SK-N-SH (cell line): ENCODE data around the gene JAKMIP1. TPM values are rescaled to one million over a fixed set of nuclear protein-coding genes. Genes with fewer than 3 reads are reported as not detected.

ENCODE experiments used
- CTCF ChIA-PET: fragments of 300-600, 350-600 bp; formaldehyde crosslinking; extraction: SDS; loops from one replicate; lab custom pipeline; 2021; lab: Yijun Ruan, JAX
- POLR2A ChIA-PET: fragments of 350-600 bp; sonication (Branson Sonifier 250); formaldehyde crosslinking; extraction: SDS; loops from one replicate; lab custom pipeline; 2020; ENCODE audit warnings: antibody characterized with exemption, inconsistent platforms; lab: Yijun Ruan, JAX
- DNase-seq: peaks from one replicate; pipeline ENCODE4 v3.0.0; 2012
- H2AFZ ChIP-seq: fragments of 200-600 bp; sonication (generic); 2 replicates; pipeline ENCODE4 v1.8.1; 2016; ENCODE audit warnings: antibody characterized with exemption, mild to moderate bottlenecking, low read depth
- H3F3A ChIP-seq: fragments of 200-600 bp; sonication (generic); replicated peaks from 2 replicates; pipeline ENCODE3; 2016; ENCODE audit warnings: antibody characterized with exemption, mild to moderate bottlenecking; ENCODE audit not compliant: insufficient read depth
- H3K27ac ChIP-seq, 2 experiments: fragments of 200-500 bp in 1 of 2; fragments of 200-600 bp in 1 of 2; sonication (Bioruptor generic) in 1 of 2; sonication (generic), shearing (Covaris generic) in 1 of 2; 2 replicates each; pipeline versions ENCODE4 v1.5.1 to v1.6.1; 2014 to 2016; ENCODE audit warnings: low read depth in 2 of 2, inconsistent platforms in 1 of 2, low read length in 1 of 2, mild to moderate bottlenecking in 1 of 2, mixed read lengths in 1 of 2
- H3K27me3 ChIP-seq: fragments of 200-600 bp; sonication (generic), shearing (Covaris generic); 2 replicates; pipeline ENCODE4 v1.6.1; 2016; ENCODE audit warnings: mixed run types; ENCODE audit not compliant: insufficient read depth
- H3K36me3 ChIP-seq, 2 experiments: fragments of 200-500 bp in 1 of 2; fragments of 200-600 bp in 1 of 2; sonication (Bioruptor generic) in 1 of 2; sonication (generic) in 1 of 2; replicated peaks in 1 of 2; 2 replicates each; pipeline versions ENCODE3 to v1.5.1; 2014 to 2016; ENCODE audit warnings: low read length in 1 of 2, mild to moderate bottlenecking in 1 of 2; ENCODE audit not compliant: insufficient read depth in 2 of 2, control insufficient read depth in 1 of 2
- H3K4me1 ChIP-seq, 2 experiments: fragments of 200-500 bp in 1 of 2; fragments of 200-600 bp in 1 of 2; sonication (Bioruptor generic) in 1 of 2; sonication (generic), shearing (Covaris generic) in 1 of 2; 2 replicates each; pipeline versions ENCODE4 v1.5.1 to v1.6.1; 2014 to 2016; ENCODE audit warnings: low read depth in 1 of 2, low read length in 1 of 2, mixed run types in 1 of 2; ENCODE audit not compliant: insufficient read depth in 2 of 2, control insufficient read depth in 1 of 2
- H3K4me2 ChIP-seq: fragments of 200-600 bp; sonication (generic), shearing (Covaris generic); 2 replicates; pipeline ENCODE4 v1.6.1; 2017; ENCODE audit warnings: mixed run types
- H3K4me3 ChIP-seq, 2 experiments: fragments of 200-500 bp in 1 of 2; fragments of 200-600 bp in 1 of 2; sonication (Bioruptor generic) in 1 of 2; sonication (generic), shearing (Covaris generic) in 1 of 2; 2 replicates each; pipeline versions ENCODE4 v1.5.1 to v1.8.1; 2014 to 2016; ENCODE audit warnings: low read depth in 2 of 2, inconsistent platforms in 1 of 2, low read length in 1 of 2, mild to moderate bottlenecking in 1 of 2, mixed read lengths in 1 of 2, moderate library complexity in 1 of 2
- H3K79me2 ChIP-seq: fragments of 200-600 bp; sonication (generic); 2 replicates; pipeline ENCODE4 v1.8.1; 2017; ENCODE audit warnings: mild to moderate bottlenecking; ENCODE audit not compliant: insufficient read depth
- H3K9ac ChIP-seq: fragments of 200-600 bp; sonication (generic); 2 replicates; pipeline ENCODE4 v1.6.1; 2017; ENCODE audit warnings: mixed run types
- H3K9me2 ChIP-seq: fragments of 200-600 bp; sonication (generic); 2 replicates; pipeline ENCODE4 v1.6.1; 2017; ENCODE audit warnings: mixed run types
- H3K9me3 ChIP-seq: fragments of 200-600 bp; sonication (generic); 2 replicates; pipeline ENCODE4 v1.6.1; 2017; ENCODE audit warnings: mixed run types, mild to moderate bottlenecking, moderate library complexity
- H4K20me1 ChIP-seq: fragments of 200-600 bp; sonication (generic); 2 replicates; pipeline ENCODE4 v1.6.1; 2017; ENCODE audit warnings: mild to moderate bottlenecking, mixed run types; ENCODE audit not compliant: insufficient read depth
- ELF1 ChIP-seq: IDR thresholded peaks from 2 replicates; pipeline ENCODE4 v1.4.0; 2012
- EP300 ChIP-seq, 2 experiments: IDR thresholded peaks; 2 replicates each; pipeline versions ENCODE4 v1.4.0 to v1.6.1; 2012; ENCODE audit warnings: borderline replicate concordance in 1 of 2, low read depth in 1 of 2, low read length in 1 of 2
- FOXJ3 ChIP-seq: sonication (generic); formaldehyde crosslinking; IDR thresholded peaks from 2 replicates; pipeline ENCODE4 v1.5.1; 2020; ENCODE audit warnings: mild to moderate bottlenecking, missing genetic modification reagents
- FOXM1 ChIP-seq: IDR thresholded peaks from 2 replicates; pipeline ENCODE4 v1.4.0; 2012; ENCODE audit warnings: low read depth, mild to moderate bottlenecking
- GATA2 ChIP-seq: sonication (generic); formaldehyde crosslinking; IDR thresholded peaks from 2 replicates; pipeline ENCODE4 v1.5.0; 2020; ENCODE audit warnings: mild to moderate bottlenecking, missing genetic modification reagents
- NFIC ChIP-seq: IDR thresholded peaks from 2 replicates; pipeline ENCODE4 v1.4.0; 2012; ENCODE audit warnings: borderline replicate concordance
- NRF1 ChIP-seq: IDR thresholded peaks from 2 replicates; pipeline ENCODE4 v1.6.1; 2012; ENCODE audit warnings: low read depth, mild to moderate bottlenecking, low read length
- POLR2AphosphoS5 ChIP-seq: IDR thresholded peaks from 2 replicates; pipeline ENCODE4 v1.6.1; 2012; ENCODE audit warnings: low read depth, low read length
- RAD21 ChIP-seq: IDR thresholded peaks from 2 replicates; pipeline ENCODE4 v1.6.1; 2012; ENCODE audit warnings: mild to moderate bottlenecking, low read length
- RCOR1 ChIP-seq: fragments of 150-350 bp; IDR thresholded peaks from 2 replicates; pipeline ENCODE4 v1.6.1; 2017; ENCODE audit warnings: antibody characterized with exemption, low read length
- RFX5 ChIP-seq: IDR thresholded peaks from 2 replicates; pipeline ENCODE4 v1.6.1; 2012; ENCODE audit warnings: mild to moderate bottlenecking, improper control_type of control experiment, low read length
- SMC3 ChIP-seq: IDR thresholded peaks from 2 replicates; pipeline ENCODE4 v1.6.1; 2012; ENCODE audit warnings: low read depth, low read length, improper control_type of control experiment
- TAF1 ChIP-seq: IDR thresholded peaks from 2 replicates; pipeline ENCODE4 v1.6.1; 2012; ENCODE audit warnings: low read depth, mild to moderate bottlenecking, low read length, moderate library complexity, borderline replicate concordance
- TEAD4 ChIP-seq: IDR thresholded peaks from 2 replicates; pipeline ENCODE4 v1.4.0; 2012; ENCODE audit warnings: mild to moderate bottlenecking, borderline replicate concordance; ENCODE audit not compliant: insufficient read depth
- WGBS: methylation state at CpG from one replicate; pipeline ENCODE4 v1.1.6; 2017; ENCODE audit warnings: low lambda C conversion rate; 5-methylcytosine and 5-hydroxymethylcytosine counted together
- polyA plus RNA-seq, 3 experiments: library from polyadenylated mRNA; depleted of rRNA; stranded (reverse); fragments of >200 nt; gene quantifications; 2 replicates each; pipeline ENCODE4 v1.2.3, GENCODE V29; 2012
- TF ChIP-seq, protein P1 (sequence below): fragments of 150-350 bp; IDR thresholded peaks from 2 replicates; pipeline ENCODE4 v1.6.1; 2016; ENCODE audit warnings: mild to moderate bottlenecking, low read depth, low read length
- TF ChIP-seq, protein P2 (sequence below): IDR thresholded peaks from 2 replicates; pipeline ENCODE4 v1.4.0; 2012; ENCODE audit warnings: low read depth, borderline replicate concordance
- TF ChIP-seq, protein P3 (sequence below): IDR thresholded peaks from 2 replicates; pipeline ENCODE4 v1.4.0; 2012; ENCODE audit warnings: low read depth
- TF ChIP-seq, protein P4 (sequence below): IDR thresholded peaks from 2 replicates; pipeline ENCODE4 v1.4.0; 2012; ENCODE audit warnings: low read depth, borderline replicate concordance

Gene JAKMIP1
- polyA plus RNA-seq, 1 of the 3 experiments (the other 2 are of a cell fraction), result 0.54 TPM

DNA sequence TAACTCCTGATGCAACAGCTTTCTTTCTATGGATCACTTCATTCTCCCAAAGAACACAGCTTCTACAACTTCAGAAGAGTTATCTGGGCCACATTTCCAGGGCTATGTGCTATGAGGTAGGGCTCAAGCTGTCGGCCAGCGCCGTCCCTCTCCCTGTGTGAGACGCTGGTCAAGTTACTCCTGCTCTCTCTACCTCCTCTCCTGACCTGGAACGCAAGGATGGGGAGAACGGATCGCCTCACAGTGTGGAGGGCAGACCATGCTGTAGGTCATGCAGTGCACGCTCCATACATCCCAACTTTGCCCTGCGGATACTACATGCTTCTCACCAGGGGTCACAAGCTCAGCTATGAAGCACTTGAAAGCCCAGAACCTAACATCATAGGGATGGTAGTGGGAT lies 42.4 kb downstream of the JAKMIP1 start:
- Histone ChIP-seq H3K4me3 (no peak overlapping the region), H3K9me2 (no peaks in the 10 kb centered on the region), H3K79me2 (no peaks in the 10 kb centered on the region), H4K20me1 (no peaks in the 10 kb centered on the region), H3K9ac (no peak overlapping the region), H3K4me1 (peaks cover 0 to 78% of the 10 kb centered on the region in 2 experiments; a peak in 2 of 4 replicates), H2AFZ (no peak overlapping the region), H3K27ac (peak overlapping the region in 1 of 2 experiments; percentile 40; a peak in 1 of 4 replicates), H3K4me2 (no peak overlapping the region), H3F3A (no peaks in the 10 kb centered on the region), H3K27me3 (no peaks in the 10 kb centered on the region), H3K9me3 (no peaks in the 10 kb centered on the region), H3K36me3 (no peaks in the 10 kb centered on the region)
- no peak for DNase-seq
- WGBS, result 53% methylated on average over 9 of the region's 9 CpGs
- no peak for TF ChIP-seq RAD21
- ChIA-PET CTCF (interaction anchor here (1.0 to 1.3 kb wide), 5 partner anchors 8 to 170 kb away, joined by 3 to 5 read pairs (median 3); partner anchors contain the start of gene JAKMIP1), POLR2A (no interaction called here)

DNA sequence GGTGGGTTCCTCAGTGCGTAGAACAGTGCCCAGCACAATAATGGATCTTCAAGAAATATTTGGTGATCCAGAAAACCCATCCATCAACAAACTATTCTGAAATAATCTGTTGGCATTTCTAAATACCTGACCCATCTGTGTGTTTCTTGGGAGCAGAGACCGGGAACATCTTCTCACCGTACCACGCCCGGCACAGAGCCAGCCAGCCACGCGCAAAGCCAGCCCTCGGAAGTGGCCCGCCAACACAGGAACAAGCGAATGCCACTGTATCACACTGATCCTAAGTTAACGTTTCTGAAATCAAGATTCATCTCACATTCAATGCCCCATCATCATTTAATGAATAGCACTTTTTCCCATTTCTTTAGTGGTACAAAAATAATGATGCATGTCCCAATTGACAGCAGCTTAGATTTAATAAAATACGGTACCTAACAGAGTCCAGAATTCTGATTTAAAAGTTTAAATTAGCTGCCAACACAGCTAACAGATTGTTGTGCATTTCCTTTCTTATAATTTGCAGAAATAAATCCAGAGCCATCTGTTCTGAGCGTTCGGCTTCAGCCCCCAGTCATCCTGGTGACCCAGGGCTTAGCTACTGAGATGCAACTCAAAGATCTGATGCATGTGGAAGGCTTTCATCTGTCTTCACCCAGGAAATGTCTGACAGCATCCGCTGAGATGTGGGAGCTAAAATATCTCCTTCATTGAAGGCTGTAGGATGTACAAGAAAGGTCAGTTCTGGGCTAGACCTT lies 44.2 kb downstream of the JAKMIP1 start:
- POLR2A ChIA-PET, result interaction anchor here (1.6 kb wide), 1 partner anchor 43 kb away, joined by 4 read pairs; no protein-coding TSS in a partner anchor
- CTCF ChIA-PET, result interaction anchor here (0.6 to 2.7 kb wide), 5 partner anchors 32 to 136 kb away, joined by 3 to 9 read pairs (median 3); no protein-coding TSS in a partner anchor
- no peak for DNase-seq

More for the DNA sequence above, 44.2 kb downstream of the JAKMIP1 start:
- no peaks in the 10 kb centered on the region for H3F3A ChIP-seq
- H3K36me3 ChIP-seq, result no peaks in the 10 kb centered on the region
- H3K9me2 ChIP-seq, result no peaks in the 10 kb centered on the region
- no peak for TF ChIP-seq TAF1
- no peak for TF ChIP-seq TEAD4
- no peak for TF ChIP-seq RFX5
- TF ChIP-seq RAD21, result no peak
- TF ChIP-seq POLR2AphosphoS5, result no peak
- no peak for TF ChIP-seq NRF1
- no peak for TF ChIP-seq NFIC
- TF ChIP-seq, protein P1, sequence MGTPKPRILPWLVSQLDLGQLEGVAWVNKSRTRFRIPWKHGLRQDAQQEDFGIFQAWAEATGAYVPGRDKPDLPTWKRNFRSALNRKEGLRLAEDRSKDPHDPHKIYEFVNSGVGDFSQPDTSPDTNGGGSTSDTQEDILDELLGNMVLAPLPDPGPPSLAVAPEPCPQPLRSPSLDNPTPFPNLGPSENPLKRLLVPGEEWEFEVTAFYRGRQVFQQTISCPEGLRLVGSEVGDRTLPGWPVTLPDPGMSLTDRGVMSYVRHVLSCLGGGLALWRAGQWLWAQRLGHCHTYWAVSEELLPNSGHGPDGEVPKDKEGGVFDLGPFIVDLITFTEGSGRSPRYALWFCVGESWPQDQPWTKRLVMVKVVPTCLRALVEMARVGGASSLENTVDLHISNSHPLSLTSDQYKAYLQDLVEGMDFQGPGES, result no peak
- no peak for TF ChIP-seq SMC3
- TF ChIP-seq, protein P2, sequence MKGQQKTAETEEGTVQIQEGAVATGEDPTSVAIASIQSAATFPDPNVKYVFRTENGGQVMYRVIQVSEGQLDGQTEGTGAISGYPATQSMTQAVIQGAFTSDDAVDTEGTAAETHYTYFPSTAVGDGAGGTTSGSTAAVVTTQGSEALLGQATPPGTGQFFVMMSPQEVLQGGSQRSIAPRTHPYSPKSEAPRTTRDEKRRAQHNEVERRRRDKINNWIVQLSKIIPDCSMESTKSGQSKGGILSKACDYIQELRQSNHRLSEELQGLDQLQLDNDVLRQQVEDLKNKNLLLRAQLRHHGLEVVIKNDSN, result no peak
- no peak for TF ChIP-seq RCOR1
- TF ChIP-seq, protein P3, sequence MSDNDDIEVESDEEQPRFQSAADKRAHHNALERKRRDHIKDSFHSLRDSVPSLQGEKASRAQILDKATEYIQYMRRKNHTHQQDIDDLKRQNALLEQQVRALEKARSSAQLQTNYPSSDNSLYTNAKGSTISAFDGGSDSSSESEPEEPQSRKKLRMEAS, result no peak
- TF ChIP-seq EP300 (IDR thresholded peaks at IDR 0.05; ENCODE audit: borderline replicate concordance in 1 of 2, low read depth in 1 of 2, low read length in 1 of 2), result no peak
- no peak for TF ChIP-seq ELF1
- no peak for TF ChIP-seq GATA2
- no peak for TF ChIP-seq FOXM1
- no peak for TF ChIP-seq FOXJ3 (CRISPR knock-in tag)
- TF ChIP-seq, protein P4, sequence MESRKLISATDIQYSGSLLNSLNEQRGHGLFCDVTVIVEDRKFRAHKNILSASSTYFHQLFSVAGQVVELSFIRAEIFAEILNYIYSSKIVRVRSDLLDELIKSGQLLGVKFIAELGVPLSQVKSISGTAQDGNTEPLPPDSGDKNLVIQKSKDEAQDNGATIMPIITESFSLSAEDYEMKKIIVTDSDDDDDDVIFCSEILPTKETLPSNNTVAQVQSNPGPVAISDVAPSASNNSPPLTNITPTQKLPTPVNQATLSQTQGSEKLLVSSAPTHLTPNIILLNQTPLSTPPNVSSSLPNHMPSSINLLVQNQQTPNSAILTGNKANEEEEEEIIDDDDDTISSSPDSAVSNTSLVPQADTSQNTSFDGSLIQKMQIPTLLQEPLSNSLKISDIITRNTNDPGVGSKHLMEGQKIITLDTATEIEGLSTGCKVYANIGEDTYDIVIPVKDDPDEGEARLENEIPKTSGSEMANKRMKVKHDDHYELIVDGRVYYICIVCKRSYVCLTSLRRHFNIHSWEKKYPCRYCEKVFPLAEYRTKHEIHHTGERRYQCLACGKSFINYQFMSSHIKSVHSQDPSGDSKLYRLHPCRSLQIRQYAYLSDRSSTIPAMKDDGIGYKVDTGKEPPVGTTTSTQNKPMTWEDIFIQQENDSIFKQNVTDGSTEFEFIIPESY, result no peak
- WGBS, result 67% methylated on average over 15 of the region's 15 CpGs
- no peak overlapping the region for H3K4me3 ChIP-seq
- no peaks in the 10 kb centered on the region for H3K9me3 ChIP-seq
- peak overlapping the region in 1 of 2 experiments; percentile 94; a peak in 1 of 4 replicates for H3K27ac ChIP-seq
- H4K20me1 ChIP-seq, result no peaks in the 10 kb centered on the region
- no peak overlapping the region for H2AFZ ChIP-seq
- no peak overlapping the region for H3K4me2 ChIP-seq
- H3K27me3 ChIP-seq, result no peaks in the 10 kb centered on the region
- H3K9ac ChIP-seq, result no peak overlapping the region
- no peaks in the 10 kb centered on the region for H3K79me2 ChIP-seq
- peaks cover 0 to 76% of the 10 kb centered on the region in 2 experiments; a peak in 2 of 4 replicates for H3K4me1 ChIP-seq
